ENCODE data around the gene DOK5. TPM values are rescaled to one million over a fixed set of nuclear protein-coding genes. Genes with fewer than 3 reads are reported as not detected.

DOK5 gene
- total and polyA plus RNA-seq, 2 experiments from 2014 or later = 5.0 to 6.9 TPM

- TF ChIP-seq REST (IDR thresholded peaks at IDR 0.05; ENCODE audit: unreplicated experiment) (no peak), JUNB (IDR thresholded peaks at IDR 0.05; ENCODE audit: unreplicated experiment) (no peak), ETS1 (IDR thresholded peaks at IDR 0.05) (no peak), CREB1 (CRISPR knock-in tag; IDR thresholded peaks at IDR 0.05; ENCODE audit: low read depth) (no peak), ZNF331 (CRISPR knock-in tag; IDR thresholded peaks at IDR 0.05; ENCODE audit: low read depth) (no peak)
Measured at GRCh38 chr20:54650052-54650719, 174.8 kb downstream of the DOK5 start (continued).

DNA sequence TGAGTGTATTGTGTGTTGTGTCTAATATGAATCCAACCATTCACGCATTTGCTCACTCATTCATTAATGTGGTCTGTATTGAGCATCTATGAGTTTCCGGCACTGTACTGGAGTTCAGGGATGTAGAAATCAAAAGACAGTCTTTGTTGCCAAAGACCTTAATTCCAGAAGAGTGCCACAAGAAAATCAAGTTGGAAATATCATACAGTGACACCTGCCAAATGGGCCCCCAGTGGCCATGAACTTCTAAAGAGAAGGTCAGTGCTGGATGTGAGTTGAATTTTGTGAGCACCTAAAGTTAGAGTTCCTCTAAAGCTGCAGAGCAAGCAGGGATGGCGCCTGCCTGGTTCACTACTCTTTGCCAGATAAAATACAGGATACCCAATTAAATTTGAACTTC lies 175.9 kb downstream of the DOK5 start:
- Mint-ChIP-seq H3K27me3 (ENCODE audit: insufficient read depth, low read depth, poor library complexity) (no peaks in the 10 kb centered on the region), H3K9me3 (no peaks in the 10 kb centered on the region), H3K27ac (no peak overlapping the region), H3K36me3 (ENCODE audit: low read depth) (no peaks in the 10 kb centered on the region), H3K4me1 (peaks cover 3% of the 10 kb centered on the region; the same call in 1 of the 3 replicates), H3K4me3 (no peak overlapping the region)
- no peak overlapping the region for H2AFZ ChIP-seq
- DNase-seq (ENCODE audit: low spot score) (no peak), ATAC-seq (no peak)
- no peak overlapping the region for H3K4me3 ChIP-seq
- no peaks in the 10 kb centered on the region for H3K36me3 ChIP-seq (ENCODE audit: insufficient read depth)
- H3K4me1 ChIP-seq (ENCODE audit: insufficient read depth) = peaks cover 6% of the 10 kb centered on the region; the same call in 1 of the 2 replicates
- H3K79me2 ChIP-seq (replicated peaks; ENCODE audit: insufficient read depth) = no peaks in the 10 kb centered on the region
- no peaks in the 10 kb centered on the region for H3F3A ChIP-seq (replicated peaks; ENCODE audit: low read depth)
- 0 out of 2 replicates have a peak, but pooled peaks cover 2% of the 10 kb centered on the region for H4K20me1 ChIP-seq (replicated peaks; ENCODE audit: insufficient read depth)
- no peaks in the 10 kb centered on the region for H3K9me2 ChIP-seq (ENCODE audit: insufficient read depth)
- no peak overlapping the region for H3K4me2 ChIP-seq
- no peak for TF ChIP-seq ZNF331 (CRISPR knock-in tag; IDR thresholded peaks at IDR 0.05; ENCODE audit: low read depth)
- no peaks in the 10 kb centered on the region for H3K27me3 ChIP-seq (ENCODE audit: insufficient read depth)
- H3K27ac ChIP-seq (ENCODE audit: low read depth) = no peak overlapping the region

GRCh38 chr20:54654450-54654849 lies 179.1 kb downstream of the DOK5 start:
- no peak overlapping the region for H3K27ac Mint-ChIP-seq
- no peak for TF ChIP-seq ZNF331 (CRISPR knock-in tag; IDR thresholded peaks at IDR 0.05; ENCODE audit: low read depth)
- no peak for TF ChIP-seq ZNF462 (CRISPR knock-in tag; IDR thresholded peaks at IDR 0.05)

More at GRCh38 chr20:54654450-54654849, 179.1 kb downstream of the DOK5 start:
- H3K4me1 ChIP-seq (ENCODE audit: insufficient read depth) = peaks cover 6% of the 10 kb centered on the region; the same call in 1 of the 2 replicates
- H3F3A ChIP-seq (replicated peaks; ENCODE audit: low read depth) = no peaks in the 10 kb centered on the region
- Mint-ChIP-seq H3K27me3 (ENCODE audit: insufficient read depth, low read depth, poor library complexity) (peaks cover 3% of the 10 kb centered on the region), H3K4me1 (peaks cover 3% of the 10 kb centered on the region; the same call in 1 of the 3 replicates), H3K4me3 (no peak overlapping the region), H3K9me3 (no peaks in the 10 kb centered on the region), H3K36me3 (ENCODE audit: low read depth) (no peaks in the 10 kb centered on the region)
- no peaks in the 10 kb centered on the region for H4K20me1 ChIP-seq (replicated peaks; ENCODE audit: insufficient read depth)
- H3K4me3 ChIP-seq = no peak overlapping the region
- no peaks in the 10 kb centered on the region for H3K79me2 ChIP-seq (replicated peaks; ENCODE audit: insufficient read depth)
- DNase-seq (ENCODE audit: low spot score) = no peak
- ATAC-seq = no peak
- no peak overlapping the region for H3K4me2 ChIP-seq
- no peak overlapping the region for H3K27ac ChIP-seq (ENCODE audit: low read depth)
- peak overlapping the region; percentile 44; the same call in 1 of the 2 replicates for H2AFZ ChIP-seq
- no peaks in the 10 kb centered on the region for H3K9me2 ChIP-seq (ENCODE audit: insufficient read depth)
- H3K36me3 ChIP-seq (ENCODE audit: insufficient read depth) = no peaks in the 10 kb centered on the region
- H3K27me3 ChIP-seq (ENCODE audit: insufficient read depth) = no peaks in the 10 kb centered on the region

Measured in GM23338 (cell line).